HG02852 (cell line): Measurements from ENCODE around the gene NINJ2.

Experiments
- ATAC-seq: cut with Tn5 transposase; IDR thresholded peaks from one replicate; pipeline ENCODE4 v1.9.1; 2021; ENCODE audit warnings: mild to moderate bottlenecking, moderate library complexity; ENCODE audit not compliant: unreplicated experiment

The NINJ2 gene

DNA sequence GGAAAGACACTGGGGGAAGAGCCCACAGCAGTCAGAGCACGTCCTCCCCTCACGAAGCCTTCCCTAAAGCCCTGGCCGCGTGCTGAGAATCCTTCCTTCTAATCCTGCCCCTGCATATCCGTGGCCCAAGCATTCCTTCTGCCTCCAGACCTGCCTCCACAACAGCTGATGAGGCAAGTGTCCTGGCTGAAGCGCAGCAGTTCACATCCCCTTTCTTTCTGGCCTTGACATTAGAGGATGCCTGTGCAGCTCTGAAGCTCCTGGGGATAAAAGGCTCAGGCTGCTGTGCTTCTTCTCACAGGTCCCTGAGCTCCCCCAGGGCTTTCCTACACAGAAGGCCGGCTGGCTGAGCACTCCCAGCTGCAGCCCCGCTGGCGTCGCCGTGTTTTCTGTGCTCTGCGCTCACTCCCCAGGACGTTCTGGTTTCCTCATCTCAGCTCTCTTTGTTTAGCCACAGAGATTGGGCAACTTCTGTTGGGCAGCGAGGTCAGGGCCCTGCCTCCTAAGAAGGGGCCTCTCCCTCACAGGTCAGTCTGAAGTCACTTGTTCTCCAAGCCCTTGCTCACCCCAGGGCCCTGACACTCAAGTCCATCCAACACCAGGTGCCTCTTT lies 45.8 kb downstream of the NINJ2 start:
- no peak for ATAC-seq

DNA sequence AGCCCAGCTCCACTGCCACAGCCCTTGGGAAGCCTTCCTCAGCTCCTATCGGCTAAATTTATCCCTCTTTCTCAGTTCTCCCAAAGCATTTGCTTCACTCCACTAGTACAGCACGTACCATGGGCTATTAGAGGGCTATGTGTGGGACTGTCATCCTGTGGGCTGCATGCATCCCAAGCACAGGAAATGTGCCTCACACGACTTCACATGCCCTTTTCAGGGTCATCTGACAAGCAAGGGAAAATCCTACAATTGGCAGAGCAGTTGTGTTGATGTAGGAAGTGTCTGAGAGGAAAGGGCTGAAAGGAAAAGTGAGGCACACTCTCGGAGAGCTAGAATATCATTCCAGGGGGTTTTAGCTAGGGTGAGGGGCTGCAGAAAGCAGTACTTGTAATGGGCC lies 47.6 kb downstream of the NINJ2 start:
- no peak for ATAC-seq

- ATAC-seq, result no peak
These were observed 48.8 kb downstream of the NINJ2 start for GRCh38 chr12:614411-614970.

- no peak for ATAC-seq
These were observed 49.2 kb downstream of the NINJ2 start for GRCh38 chr12:613996-614395.

- ATAC-seq, result no peak
These were observed 50.4 kb downstream of the NINJ2 start for GRCh38 chr12:612886-613285.

DNA sequence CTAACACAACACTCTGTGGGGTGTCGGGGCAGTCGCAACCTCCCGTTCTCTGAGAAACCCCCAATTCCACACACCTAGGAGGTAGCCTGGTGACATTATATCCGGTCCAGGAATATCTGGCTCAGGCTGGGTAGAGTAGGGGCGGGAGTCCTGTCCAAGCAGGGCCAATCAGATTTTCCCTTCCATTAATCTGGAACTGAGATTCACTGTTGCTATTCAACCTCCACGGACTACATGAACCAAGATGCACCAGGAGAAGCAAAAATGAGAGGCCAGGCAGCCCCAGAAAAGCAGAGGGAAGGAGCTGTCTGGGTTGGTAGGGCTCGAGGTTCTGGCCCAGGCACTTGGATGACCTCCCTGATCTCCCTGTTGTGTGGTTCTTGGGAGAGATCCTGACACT lies 51.0 kb downstream of the NINJ2 start:
- ATAC-seq, result no peak

- no peak for ATAC-seq
These were observed 51.5 kb downstream of the NINJ2 start for GRCh38 chr12:611721-612120.

DNA sequence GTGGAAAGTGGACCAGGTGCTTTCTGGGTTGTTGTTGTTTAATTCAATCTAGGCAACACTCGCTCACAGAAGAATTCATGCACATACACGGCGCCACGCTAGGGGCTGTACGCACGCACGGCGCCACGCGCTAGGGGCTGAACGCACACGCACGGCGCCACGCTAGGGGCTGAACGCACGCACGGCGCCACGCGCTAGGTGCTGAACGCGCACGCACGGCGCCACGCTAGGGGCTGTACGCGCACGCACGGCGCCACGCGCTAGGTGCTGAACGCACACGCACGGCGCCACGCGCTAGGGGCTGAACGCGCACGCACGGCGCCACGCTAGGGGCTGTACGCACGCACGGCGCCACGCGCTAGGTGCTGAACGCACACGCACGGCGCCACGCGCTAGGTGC lies 54.3 kb downstream of the NINJ2 start:
- no peak for ATAC-seq

DNA sequence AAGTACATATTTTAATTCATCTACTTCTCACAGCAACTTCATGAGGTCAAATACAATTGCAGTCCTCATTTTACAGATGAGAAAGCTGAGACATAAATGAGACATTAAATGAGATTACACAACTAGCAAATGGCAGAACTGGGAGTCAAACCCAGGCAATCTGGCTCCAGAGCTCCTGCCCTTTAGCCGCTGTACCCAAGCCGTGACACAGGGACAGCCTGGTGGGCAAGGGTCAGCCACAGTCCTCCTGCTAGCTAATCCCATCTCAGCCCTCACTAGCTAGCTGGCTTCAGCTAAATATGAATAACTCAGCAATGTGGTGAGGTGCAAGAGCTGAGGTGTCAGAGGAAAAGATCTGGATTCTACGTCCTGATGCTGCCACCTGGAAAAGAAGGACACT lies 54.8 kb downstream of the NINJ2 start:
- no peak for ATAC-seq

DNA sequence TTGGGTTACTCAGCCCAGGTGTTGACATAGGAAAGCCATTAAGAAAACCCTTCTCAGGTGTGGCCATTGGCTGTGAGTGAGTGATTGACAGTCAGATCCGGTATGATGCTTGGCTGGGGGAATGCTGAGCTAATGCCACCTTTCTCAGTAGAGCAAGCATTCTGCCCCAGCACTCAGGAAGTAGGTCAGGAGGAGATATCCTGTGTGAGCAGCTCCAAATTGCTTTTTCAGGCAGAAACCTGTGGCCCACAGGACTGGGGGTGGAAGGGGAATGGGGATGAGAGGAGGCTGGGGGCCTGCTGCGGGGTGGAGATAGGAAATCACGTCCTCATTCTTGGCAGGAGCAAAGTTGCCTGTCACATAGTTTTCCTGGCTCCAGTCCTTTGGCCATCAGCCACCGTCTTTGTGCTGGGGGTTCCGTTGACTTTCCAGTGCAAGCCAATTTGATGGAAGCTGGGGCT lies 55.7 kb downstream of the NINJ2 start:
- ATAC-seq, result no peak

DNA sequence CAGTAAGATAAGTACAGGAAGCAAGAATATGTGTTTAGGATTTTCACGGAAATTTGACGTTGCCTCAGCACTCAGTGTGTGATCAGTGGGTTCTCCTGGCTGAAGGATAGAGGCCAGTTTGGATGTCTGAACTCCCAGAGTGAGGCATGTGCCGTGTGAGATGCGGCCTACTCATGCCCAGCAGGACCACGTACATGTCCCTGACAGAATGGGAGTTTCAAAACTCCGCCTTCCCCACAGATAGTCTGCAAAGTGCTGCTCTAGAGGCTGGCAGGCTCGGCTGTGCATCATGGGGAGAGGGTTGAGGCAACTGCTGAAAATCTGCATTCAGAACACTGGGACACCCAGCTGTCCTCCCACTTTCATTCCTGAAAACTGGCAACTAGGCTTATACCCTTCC lies 58.3 kb downstream of the NINJ2 start:
- no peak for ATAC-seq

DNA sequence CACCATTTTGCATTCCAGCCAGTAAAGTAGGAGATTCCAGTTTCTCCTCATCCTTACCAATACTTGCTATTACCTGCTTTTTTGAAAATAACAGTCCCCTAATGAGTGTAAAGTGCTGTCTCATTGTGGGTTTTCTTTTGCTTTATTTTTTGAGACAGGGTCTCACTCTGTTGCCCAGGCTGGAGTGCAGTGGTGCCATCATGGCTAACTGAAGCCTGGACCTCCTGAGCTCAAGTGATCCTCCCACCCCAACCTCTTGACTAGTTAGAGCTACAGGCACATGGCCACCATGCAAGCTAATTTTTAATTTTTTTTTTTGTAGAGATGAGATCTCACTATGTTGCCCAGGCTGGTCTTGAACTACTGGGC lies 60.6 kb downstream of the NINJ2 start:
- ATAC-seq, result no peak

DNA sequence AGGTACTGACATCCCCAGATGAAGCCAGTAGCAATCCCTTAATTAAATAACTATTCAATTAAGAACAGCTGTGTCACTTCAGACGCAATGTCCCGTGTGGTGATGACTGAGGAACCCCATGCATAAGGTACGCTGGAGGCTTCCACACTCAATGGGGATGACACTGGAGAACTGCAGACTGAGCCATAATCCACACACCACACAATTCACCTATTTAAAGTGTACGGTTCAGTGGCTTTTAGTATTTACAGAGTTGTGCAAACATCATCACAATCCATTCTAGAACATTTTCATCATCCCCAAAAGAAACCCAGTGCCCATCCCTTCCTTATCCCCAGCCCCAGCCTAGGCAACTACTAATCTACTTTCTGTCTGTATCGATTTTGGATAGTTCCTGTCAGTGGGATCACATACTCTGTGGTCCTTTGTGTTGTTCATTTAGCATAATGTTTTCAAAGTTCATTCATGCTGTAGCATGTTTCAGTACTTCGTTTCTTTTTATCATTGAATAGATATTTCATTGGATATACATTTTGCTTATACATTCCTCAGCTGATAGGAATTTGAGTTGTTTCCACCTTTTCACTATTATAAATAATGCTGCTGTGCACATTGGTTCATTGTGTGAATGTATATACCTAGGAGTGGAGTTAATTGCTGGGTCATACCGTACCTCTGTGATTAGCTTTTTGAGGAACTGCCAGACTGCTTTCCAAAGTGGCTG lies 61.1 kb downstream of the NINJ2 start:
- ATAC-seq, result no peak

GRCh38 chr12:599756-600155 lies 63.5 kb downstream of the NINJ2 start:
- no peak for ATAC-seq

GRCh38 chr12:597926-598568 lies 65.2 kb downstream of the NINJ2 start:
- ATAC-seq, result no peak

DNA sequence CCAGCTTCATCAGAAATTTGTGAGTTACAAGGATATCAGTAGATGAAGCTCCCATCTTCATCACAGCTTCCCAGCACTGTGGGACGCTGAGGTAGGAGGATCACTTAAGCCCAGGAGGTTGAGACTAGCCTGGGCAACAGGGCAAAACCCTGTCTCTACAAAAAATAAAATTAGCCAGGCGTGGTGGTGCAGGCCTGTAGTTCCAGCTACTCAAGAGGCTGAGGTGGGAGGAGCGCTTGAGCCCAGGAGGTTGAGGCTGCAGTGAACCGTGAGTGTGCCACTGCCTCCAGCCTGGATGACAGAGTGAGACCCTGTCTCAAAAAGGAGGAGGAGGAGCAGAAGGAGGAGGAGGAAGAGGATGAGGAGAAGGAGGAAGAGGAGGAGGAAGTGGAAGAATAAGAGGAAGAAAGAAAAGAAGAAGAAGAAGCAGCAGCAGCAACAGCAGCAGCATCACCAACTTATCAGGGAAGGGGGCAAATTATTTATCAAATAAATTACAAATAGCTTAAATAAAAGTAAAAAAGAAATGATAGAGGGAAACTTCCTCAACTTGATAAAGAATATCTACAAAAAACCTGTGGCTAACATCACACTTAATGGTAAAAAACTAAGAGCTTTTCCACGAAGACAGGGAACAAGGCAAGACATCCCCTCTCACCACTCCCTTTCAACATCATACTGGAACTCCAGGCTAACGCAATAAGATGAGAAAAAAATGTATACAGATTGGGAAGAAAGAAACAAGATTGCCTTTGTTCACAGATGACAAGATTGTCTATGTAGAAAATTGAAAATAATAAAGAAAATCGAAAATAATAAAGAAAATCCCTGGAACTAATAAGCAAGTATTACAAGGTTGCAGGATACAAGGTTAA lies 69.6 kb downstream of the NINJ2 start:
- ATAC-seq, result no peak

- ATAC-seq, result no peak
These were observed 71.2 kb downstream of the NINJ2 start for GRCh38 chr12:592024-592505.

- no peak for ATAC-seq
These were observed 71.8 kb downstream of the NINJ2 start for GRCh38 chr12:591167-592023.

DNA sequence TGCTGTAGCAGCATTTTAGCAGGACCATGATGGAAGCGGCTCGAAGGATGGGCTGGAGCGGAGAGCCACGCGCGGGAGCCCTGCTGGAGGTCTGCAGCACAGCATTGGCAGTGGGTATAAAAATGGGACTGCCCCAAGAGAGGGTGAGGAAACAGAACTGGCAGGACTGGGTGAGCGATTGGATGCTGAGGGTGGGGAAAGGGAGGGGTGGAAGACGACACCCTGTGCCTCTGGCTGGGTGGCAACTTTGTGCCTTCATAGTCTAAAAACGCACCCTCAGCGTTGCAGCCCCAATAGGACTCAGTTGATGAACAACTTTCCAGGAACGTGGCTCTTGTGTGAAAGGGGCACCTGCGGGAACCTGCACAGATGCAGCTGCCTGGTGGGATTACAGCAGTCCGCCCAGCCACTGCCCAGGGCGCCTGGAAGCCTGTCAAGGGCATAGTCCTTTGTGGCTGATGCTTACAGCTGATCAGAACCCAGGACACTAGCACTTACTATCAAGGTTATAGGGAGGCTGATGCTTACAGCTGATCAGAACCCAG lies 73.0 kb downstream of the NINJ2 start:
- ATAC-seq, result no peak

DNA sequence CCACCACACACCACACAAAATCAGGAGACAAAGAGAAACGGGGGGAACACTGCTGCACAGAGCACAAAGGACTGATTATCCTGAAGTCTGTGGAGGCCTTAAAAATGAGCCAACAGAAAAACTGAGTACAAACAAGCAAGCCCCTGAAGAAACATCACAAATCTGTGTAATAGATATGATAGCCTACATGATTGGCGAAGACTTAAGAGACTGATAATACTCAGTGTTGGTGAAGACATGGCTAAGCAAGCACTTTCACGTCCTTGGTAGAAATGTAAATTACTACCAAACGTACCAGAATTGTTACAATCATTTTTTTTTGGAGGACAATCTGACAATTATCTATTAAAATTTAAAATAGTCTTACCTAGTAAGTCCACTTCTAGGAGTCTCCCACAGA lies 74.6 kb downstream of the NINJ2 start:
- ATAC-seq, result no peak
